ENCODE data around the gene CAMK1D.
"Not testable (repeated sequence)": the region's sequence is repeated elsewhere in the genome, so short reads cannot be mapped to it uniquely, and the experiment has no call there.

CAMK1D gene

DNA sequence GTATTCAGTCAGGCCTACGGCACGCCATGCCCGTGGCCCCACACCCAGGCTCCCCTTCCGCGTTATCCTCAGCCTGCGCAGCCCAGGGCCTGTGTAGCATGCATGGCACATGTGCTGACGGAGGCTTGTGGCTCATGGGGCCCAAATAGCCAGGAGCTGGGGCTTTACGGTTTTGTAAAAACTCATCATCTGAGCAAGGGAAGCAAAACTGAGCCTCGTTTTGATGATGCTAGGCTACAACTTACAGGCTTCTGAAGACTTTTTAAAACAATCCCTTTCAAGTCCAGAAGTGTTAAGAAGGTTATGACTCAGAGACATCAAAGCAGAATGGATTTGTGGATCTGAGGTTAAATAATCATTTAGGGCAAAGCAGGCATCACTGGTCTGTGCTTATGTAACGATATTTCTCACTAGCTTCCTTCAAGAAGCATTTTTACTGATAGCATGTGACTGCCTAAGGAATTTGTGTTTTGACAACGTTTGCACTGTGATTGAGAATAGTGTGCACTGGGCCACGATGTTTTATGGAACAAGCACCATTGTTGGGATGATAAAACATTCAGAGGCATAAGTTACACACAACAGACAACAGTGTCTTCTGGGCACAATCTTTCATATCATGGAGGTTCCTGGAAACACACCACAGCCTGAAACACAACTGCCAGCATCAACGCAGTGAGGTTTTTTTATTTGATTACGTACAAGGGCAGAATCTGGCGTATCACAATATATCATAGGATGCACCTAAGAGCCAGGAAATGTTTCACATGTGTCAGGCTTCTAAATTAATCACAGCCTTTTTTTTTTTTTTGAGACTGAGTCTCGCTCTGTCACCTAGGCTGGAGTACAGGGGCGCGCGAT lies 377.9 kb downstream of the CAMK1D start:
- peak; percentile 76 for DNase-seq (ENCODE audit: low spot score)

DNA sequence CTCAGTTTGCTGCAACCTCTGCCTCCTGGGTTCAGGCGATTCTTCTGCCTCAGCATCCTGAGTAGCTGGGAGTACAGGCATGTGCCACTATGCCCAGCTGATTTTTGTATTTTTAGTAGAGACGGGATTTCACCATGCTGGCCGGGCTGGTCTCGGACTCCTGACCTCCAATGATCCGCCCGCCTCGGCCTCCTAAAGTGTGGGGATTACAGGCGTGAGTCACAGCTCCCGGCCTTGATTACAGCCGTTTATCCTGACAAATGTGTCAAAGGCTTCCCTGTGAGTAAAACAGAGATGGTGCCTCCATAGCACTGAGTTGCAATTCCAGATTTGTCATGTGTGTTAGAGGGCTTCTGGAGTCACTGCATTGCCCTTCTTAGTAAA lies 378.5 kb downstream of the CAMK1D start:
- no peak for DNase-seq (ENCODE audit: low spot score)

GRCh38 chr10:12728494-12728893 lies 379.1 kb downstream of the CAMK1D start:
- no peak for DNase-seq (ENCODE audit: low spot score)

GRCh38 chr10:12729885-12730284 lies 380.5 kb downstream of the CAMK1D start:
- DNase-seq (ENCODE audit: low spot score): no peak

- no peak for DNase-seq (ENCODE audit: low spot score)
Measured at GRCh38 chr10:12730809-12731519, 381.6 kb downstream of the CAMK1D start.

- DNase-seq (ENCODE audit: low spot score): no peak
Measured at GRCh38 chr10:12733271-12733670, 383.9 kb downstream of the CAMK1D start.

DNA sequence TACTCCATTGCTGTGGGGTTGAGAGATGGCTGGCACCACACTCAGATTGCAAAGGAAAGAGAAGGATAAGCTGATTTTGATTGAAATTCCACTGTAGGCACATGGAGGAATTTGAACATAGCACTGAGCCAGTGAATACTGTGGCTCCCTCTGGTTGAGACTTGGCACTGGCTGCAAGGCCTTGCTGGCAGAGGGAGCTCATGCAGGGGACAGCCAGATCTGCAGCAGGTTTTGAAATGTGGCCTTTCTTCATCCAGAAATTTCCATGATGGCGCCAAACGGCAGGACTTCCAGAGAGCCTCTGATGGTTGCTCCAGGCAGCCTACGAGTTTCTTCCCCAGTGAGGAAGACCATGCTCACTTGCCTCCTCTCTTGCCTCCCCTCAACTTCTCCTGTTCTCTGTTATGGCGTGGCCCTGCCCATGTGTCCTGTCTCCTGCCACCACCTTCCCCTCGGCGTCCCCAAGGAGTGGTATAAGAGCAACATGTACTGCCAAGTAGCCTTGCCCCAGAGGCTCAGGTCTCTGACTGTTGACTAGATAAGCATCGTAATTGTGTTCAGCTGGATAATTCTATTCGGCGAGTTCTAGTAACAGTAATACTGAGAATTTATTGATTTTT lies 386.6 kb downstream of the CAMK1D start:
- DNase-seq (ENCODE audit: low spot score): no peak

- no peak for DNase-seq (ENCODE audit: low spot score)
Measured at GRCh38 chr10:12740813-12741212, 391.5 kb downstream of the CAMK1D start.

DNA sequence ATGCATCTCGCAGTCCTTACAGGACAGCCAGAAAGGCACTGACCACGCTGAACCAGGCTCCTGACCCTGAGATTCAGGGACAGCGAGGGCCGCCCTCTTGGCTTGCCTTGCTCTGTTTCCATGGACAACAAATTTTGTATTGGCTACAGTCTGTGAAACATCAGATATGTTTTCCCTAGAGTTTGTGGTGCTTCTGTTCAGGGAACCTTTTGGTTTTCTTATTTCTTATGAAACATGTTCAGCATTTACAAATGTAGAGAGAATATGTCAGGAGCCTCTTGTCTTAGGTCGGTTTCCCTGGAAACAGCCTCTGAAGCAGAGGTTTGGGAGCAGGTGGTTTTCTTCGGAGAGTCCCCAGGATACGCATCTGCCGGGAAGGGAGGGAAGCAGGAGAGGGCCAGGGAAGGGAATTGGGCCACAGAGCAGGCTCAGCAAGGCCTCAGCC lies 392.0 kb downstream of the CAMK1D start:
- no peak for DNase-seq (ENCODE audit: low spot score)

GRCh38 chr10:12742771-12743170 lies 393.4 kb downstream of the CAMK1D start:
- no peak for DNase-seq (ENCODE audit: low spot score)

GRCh38 chr10:12743466-12743865 lies 394.1 kb downstream of the CAMK1D start:
- not testable (repeated sequence) for DNase-seq (ENCODE audit: low spot score)

- no peak for DNase-seq (ENCODE audit: low spot score)
Measured at GRCh38 chr10:12743941-12744340, 394.6 kb downstream of the CAMK1D start.

- DNase-seq (ENCODE audit: low spot score): no peak
Measured at GRCh38 chr10:12748186-12748585, 398.8 kb downstream of the CAMK1D start.

DNA sequence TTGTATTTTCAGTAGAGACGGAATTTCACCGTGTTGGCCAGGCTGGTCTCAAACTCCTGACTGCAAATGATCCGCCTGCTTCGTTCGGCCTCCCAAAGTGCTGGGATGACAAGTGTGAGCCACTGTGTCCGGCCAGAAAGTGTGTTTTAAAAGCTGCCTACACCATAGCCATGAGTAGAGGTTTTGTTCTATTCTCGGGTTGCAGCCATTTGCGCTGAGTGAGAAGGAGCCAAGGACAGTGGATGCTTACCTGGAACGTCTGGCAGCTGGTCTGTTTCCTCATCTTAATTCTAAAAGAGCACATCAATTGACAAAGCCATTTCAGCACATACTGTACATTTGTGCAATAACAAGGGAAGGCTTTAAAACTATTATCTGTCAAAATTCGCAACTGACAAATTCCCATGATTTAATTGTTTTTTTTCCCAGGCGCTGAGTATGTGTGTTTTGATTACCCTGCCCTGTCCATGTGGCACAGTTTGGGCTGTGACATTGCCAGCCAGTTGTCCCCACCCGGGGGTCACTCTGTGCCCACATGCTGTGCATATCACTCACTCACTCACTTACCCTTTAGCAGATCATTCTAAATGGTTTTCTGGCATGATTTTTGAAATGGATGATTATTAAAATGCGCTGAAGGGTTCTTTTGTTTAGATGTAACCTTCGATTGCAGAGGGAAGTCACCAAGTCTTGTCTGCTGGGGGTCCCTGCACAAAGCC lies 400.6 kb downstream of the CAMK1D start:
- DNase-seq (ENCODE audit: low spot score): no peak

DNA sequence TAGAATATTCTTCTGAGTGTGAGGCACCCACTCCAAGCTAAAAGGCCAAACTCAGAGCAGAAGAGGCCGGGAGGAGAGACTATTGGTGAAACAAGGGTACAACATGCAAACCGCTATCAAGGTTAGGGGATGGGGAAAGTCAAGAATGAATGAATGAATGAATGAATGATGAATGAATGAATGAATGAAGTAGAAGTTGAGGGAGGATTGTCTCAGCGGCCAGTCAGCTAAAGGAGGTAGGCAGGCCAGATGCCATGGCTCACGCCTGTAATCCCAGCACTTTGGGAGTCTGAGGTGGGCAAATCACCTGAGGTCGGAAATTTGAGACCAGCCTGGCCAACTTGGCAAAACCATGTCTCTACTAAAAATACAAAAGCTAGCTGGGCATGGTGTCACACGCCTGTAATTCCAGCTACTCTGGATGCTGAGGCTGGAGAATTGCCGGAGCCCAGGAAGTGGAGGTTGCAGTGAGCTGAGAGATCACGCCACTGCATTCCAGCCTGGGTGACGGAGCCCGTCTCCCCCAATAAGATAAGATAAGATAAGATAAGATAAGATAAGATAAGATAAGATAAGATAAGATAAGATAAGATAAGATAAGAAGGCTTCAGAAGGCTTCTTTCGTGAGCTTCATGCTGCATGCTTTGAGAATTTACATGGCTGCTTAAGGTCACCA lies 401.3 kb downstream of the CAMK1D start:
- no peak for DNase-seq (ENCODE audit: low spot score)

GRCh38 chr10:12755075-12755474 lies 405.7 kb downstream of the CAMK1D start:
- no peak for DNase-seq (ENCODE audit: low spot score)

DNA sequence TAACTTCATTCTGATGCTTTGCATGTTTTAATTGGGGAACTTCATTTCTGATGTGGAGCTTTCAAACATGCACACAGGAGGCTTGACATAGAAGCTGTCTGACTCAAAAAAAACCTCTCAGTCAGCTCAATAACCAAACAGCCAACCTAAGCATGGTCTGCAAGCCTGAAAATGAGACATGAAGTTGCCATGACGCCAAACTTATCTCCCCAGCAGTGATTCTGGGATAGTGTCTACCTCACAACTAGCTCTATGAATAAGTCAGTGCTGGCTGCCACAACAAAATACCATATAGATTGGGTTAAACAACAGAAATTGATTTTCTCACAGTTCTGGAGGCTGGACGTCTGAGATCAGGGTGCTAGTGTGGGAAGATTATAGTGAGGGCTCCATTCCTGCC lies 408.0 kb downstream of the CAMK1D start:
- no peak for DNase-seq (ENCODE audit: low spot score)

DNA sequence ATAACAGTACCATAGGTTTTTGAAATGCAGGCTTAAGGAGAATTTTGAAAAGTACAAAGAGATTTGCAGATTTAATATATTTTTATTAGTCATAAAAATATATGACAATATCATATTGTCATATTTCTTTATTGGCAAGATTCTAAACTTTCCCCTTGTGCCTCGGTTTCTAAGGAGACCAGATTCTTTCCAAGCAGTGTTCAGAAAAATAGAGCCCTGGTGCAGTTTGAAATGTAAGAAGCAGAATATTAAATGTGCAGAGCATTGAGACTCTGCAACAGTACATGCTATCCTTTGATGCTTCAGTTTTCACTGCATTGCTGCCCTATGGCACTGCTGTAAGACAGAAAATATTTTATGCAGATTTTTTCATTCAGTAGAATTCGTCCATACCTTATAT lies 408.9 kb downstream of the CAMK1D start:
- DNase-seq (ENCODE audit: low spot score): no peak

DNA sequence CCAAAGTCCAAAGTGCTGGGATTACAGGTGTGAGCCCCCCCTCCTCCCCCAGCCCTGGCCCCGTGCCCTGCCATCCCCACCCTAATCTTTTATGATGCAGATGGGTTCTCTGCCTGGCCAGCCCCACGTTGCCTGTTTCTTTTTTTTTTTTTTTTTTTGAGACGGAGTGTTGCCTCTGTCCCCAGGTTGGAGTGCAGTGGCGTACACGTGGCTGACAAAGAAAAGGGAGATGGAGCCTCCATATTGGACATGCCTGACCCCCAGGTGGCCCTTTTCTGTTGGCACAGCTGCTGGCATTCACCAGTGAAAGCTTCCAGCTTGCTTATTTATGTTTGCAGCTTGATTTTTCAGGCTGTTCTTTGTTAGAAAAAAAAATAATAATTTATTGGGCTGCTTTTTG lies 416.9 kb downstream of the CAMK1D start:
- no peak for DNase-seq (ENCODE audit: low spot score)

- DNase-seq (ENCODE audit: low spot score): no peak
Measured at GRCh38 chr10:12768156-12769100, 419.1 kb downstream of the CAMK1D start.
